Glutamatergic neuron (in vitro differentiated cells): ENCODE measurements around the gene CLEC4G. TPM values are rescaled to one million over a fixed set of nuclear protein-coding genes. Genes with fewer than 3 reads are reported as not detected.

Experiments used
- DNase-seq: peaks from one replicate; pipeline ENCODE4 v3.0.0; 2022
- H3K27ac Mint-ChIP-seq: one replicate; pipeline ENCODE4 v1.8.0; 2020; ENCODE audit warnings: mild to moderate bottlenecking, mixed read lengths, inconsistent platforms; ENCODE audit not compliant: unreplicated experiment
- H3K27me3 Mint-ChIP-seq: one replicate; pipeline ENCODE4 v1.8.0; 2020; ENCODE audit warnings: mild to moderate bottlenecking, moderate library complexity, mixed read lengths, inconsistent platforms; ENCODE audit not compliant: unreplicated experiment
- H3K36me3 Mint-ChIP-seq: one replicate; pipeline ENCODE4 v1.8.0; 2020; ENCODE audit warnings: mild to moderate bottlenecking, mixed read lengths, inconsistent platforms; ENCODE audit not compliant: unreplicated experiment
- H3K4me1 Mint-ChIP-seq: one replicate; pipeline ENCODE4 v1.8.0; 2020; ENCODE audit warnings: mild to moderate bottlenecking, low read depth, mixed read lengths, inconsistent platforms; ENCODE audit not compliant: unreplicated experiment
- H3K4me3 Mint-ChIP-seq: one replicate; pipeline ENCODE4 v1.8.0; 2020; ENCODE audit warnings: mild to moderate bottlenecking, mixed read lengths, inconsistent platforms; ENCODE audit not compliant: unreplicated experiment
- H3K9me3 Mint-ChIP-seq: one replicate; pipeline ENCODE4 v1.8.0; 2020; ENCODE audit warnings: mild to moderate bottlenecking, moderate library complexity, mixed read lengths, inconsistent platforms; ENCODE audit not compliant: unreplicated experiment
- CTCF ChIP-seq: fragments of 200-600 bp; sonication (generic); IDR thresholded peaks from one replicate; pipeline ENCODE4 v1.5.0; 2021; ENCODE audit not compliant: partially characterized antibody, unreplicated experiment
- total RNA-seq: library from RNA; stranded (reverse); fragmentation: NEBNext Ultra II Directional; extraction: Animal tissue kit (Norgen Biotek cat#: 25700); gene quantifications from one replicate; pipeline ENCODE4 v1.2.1, GENCODE V29; 2021; ENCODE audit not compliant: unreplicated experiment

The CLEC4G gene
- total RNA-seq, 1 donor from 2014 or later: 14.8 TPM

GRCh38 chr19:7701049-7701653, 30.8 kb downstream of the CLEC4G start:
- TF ChIP-seq CTCF: no peak
- no peak for DNase-seq
- Mint-ChIP-seq H3K9me3 (peaks cover 2% of the 10 kb centered on the region), H3K27me3 (peaks cover 6% of the 10 kb centered on the region), H3K4me1 (peaks cover 2% of the 10 kb centered on the region), H3K27ac (no peak overlapping the region), H3K36me3 (no peaks in the 10 kb centered on the region), H3K4me3 (no peak overlapping the region)

GRCh38 chr19:7699417-7700401, 32.2 kb downstream of the CLEC4G start:
- Mint-ChIP-seq H3K4me1 (peaks cover 2% of the 10 kb centered on the region), H3K27me3 (peaks cover 6% of the 10 kb centered on the region), H3K9me3 (no peaks in the 10 kb centered on the region), H3K36me3 (no peaks in the 10 kb centered on the region), H3K4me3 (no peak overlapping the region), H3K27ac (no peak overlapping the region)
- DNase-seq: no peak
- TF ChIP-seq CTCF: no peak

GRCh38 chr19:7699003-7699402, 32.9 kb downstream of the CLEC4G start:
- H3K27ac Mint-ChIP-seq: no peak overlapping the region
- no peak for DNase-seq
- H3K36me3 Mint-ChIP-seq: no peaks in the 10 kb centered on the region
- H3K9me3 Mint-ChIP-seq: no peaks in the 10 kb centered on the region
- TF ChIP-seq CTCF: no peak
- peaks cover 6% of the 10 kb centered on the region for H3K27me3 Mint-ChIP-seq
- H3K4me1 Mint-ChIP-seq: peaks cover 2% of the 10 kb centered on the region
- no peak overlapping the region for H3K4me3 Mint-ChIP-seq

GRCh38 chr19:7698583-7698982, 33.3 kb downstream of the CLEC4G start:
- no peaks in the 10 kb centered on the region for H3K36me3 Mint-ChIP-seq
- DNase-seq: no peak
- H3K27ac Mint-ChIP-seq: no peak overlapping the region
- peaks cover 2% of the 10 kb centered on the region for H3K4me1 Mint-ChIP-seq
- no peaks in the 10 kb centered on the region for H3K9me3 Mint-ChIP-seq
- H3K4me3 Mint-ChIP-seq: no peak overlapping the region
- peaks cover 6% of the 10 kb centered on the region for H3K27me3 Mint-ChIP-seq
- no peak for TF ChIP-seq CTCF
